ENCODE data around the gene ZNF644. TPM values are rescaled to one million over a fixed set of nuclear protein-coding genes. Genes with fewer than 3 reads are reported as not detected.
A peak's percentile ranks its signal among the peaks of the same experiment; 100 is the strongest.
"Not testable (repeated sequence)": the region's sequence is repeated elsewhere in the genome, so short reads cannot be mapped to it uniquely, and the experiment has no call there.

ZNF644 gene
- total and polyA plus RNA-seq, 2 donors (not counting 1 experiment from before 2014, with no cell fraction given), result 9.6 to 124 TPM

DNA sequence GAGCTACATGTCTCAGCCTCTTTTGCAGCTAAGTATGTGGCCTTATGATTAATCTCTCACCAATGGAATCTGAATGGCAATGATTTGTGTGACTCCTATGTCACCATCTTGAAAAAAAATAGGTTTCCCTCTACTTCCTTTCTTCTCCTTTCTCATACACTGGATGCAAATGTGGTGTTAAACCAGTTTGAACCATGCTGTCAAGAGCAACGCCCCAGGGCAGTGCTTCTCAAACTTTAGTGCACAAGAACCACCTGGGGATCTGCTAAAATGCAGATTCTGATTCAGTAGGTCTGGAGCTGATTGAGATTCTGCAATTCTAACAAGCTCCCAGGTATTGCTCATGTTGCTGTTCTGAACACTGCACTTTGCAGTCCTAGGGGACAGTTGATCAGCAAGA, 44.7 kb upstream of the ZNF644 start:
- Mint-ChIP-seq H3K4me3 (no peak overlapping the region), H3K4me1 (peaks cover 10% of the 10 kb centered on the region), H3K27ac (no peak overlapping the region), H3K27me3 (peaks cover 4% of the 10 kb centered on the region), H3K9me3 (ENCODE audit: insufficient read depth) (peaks cover 15% of the 10 kb centered on the region)
- ChIA-PET POLR2A (no interaction called here), CTCF (interaction anchor here (0.9 kb wide), 1 partner anchor 138 kb away, joined by 4 read pairs; no protein-coding TSS in a partner anchor)
- intact Hi-C loops (cut with micrococcal nuclease), result no loop called here
- no peak for DNase-seq
- no peak for TF ChIP-seq EZH2 (IDR thresholded peaks at IDR 0.05; ENCODE audit: borderline replicate concordance, insufficient read depth, low read depth, low read length, poor library complexity, severe bottlenecking)
- TF ChIP-seq, protein P1, sequence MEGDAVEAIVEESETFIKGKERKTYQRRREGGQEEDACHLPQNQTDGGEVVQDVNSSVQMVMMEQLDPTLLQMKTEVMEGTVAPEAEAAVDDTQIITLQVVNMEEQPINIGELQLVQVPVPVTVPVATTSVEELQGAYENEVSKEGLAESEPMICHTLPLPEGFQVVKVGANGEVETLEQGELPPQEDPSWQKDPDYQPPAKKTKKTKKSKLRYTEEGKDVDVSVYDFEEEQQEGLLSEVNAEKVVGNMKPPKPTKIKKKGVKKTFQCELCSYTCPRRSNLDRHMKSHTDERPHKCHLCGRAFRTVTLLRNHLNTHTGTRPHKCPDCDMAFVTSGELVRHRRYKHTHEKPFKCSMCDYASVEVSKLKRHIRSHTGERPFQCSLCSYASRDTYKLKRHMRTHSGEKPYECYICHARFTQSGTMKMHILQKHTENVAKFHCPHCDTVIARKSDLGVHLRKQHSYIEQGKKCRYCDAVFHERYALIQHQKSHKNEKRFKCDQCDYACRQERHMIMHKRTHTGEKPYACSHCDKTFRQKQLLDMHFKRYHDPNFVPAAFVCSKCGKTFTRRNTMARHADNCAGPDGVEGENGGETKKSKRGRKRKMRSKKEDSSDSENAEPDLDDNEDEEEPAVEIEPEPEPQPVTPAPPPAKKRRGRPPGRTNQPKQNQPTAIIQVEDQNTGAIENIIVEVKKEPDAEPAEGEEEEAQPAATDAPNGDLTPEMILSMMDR (IDR thresholded peaks at IDR 0.05), result no peak
- peaks cover 7 to 27% (median 21%) of the 10 kb centered on the region in 3 donors for H3K9me3 ChIP-seq (ENCODE audit: control extremely low read depth in 1 of 3, control insufficient read depth in 2 of 3, insufficient read depth in 1 of 3, low read length in 2 of 3)
- H3K79me2 ChIP-seq (ENCODE audit: control insufficient read depth, insufficient read depth, low read length), result no peaks in the 10 kb centered on the region
- no peaks in the 10 kb centered on the region for H4K20me1 ChIP-seq (ENCODE audit: control insufficient read depth, insufficient read depth, low read length, poor library complexity, severe bottlenecking)
- no peak for ATAC-seq (ENCODE audit: low read depth)
- H3K27me3 ChIP-seq (replicated peaks in 1 of 4; ENCODE audit: control extremely low read depth in 1 of 4, control insufficient read depth in 3 of 4, insufficient read depth in 4 of 4, low read length in 3 of 4), result no peaks in the 10 kb centered on the region
- no peak overlapping the region for H3K4me3 ChIP-seq (ENCODE audit: control extremely low read depth in 1 of 5, extremely low read depth in 1 of 5, insufficient read depth in 1 of 5, low read depth in 2 of 5, low read length in 4 of 5)
- peaks cover 4 to 11% of the 10 kb centered on the region in 2 donors for H3K4me1 ChIP-seq (ENCODE audit: control insufficient read depth in 2 of 2, insufficient read depth in 2 of 2, low read length in 2 of 2)
- 50% methylated on average over 1 of the region's 1 CpG for WGBS (ENCODE audit: insufficient coverage)
- H3K9ac ChIP-seq (ENCODE audit: low read length), result no peak overlapping the region
- no peaks in the 10 kb centered on the region for H3K36me3 ChIP-seq (replicated peaks in 1 of 2; ENCODE audit: control extremely low read depth in 1 of 2, control insufficient read depth in 1 of 2, extremely low read depth in 1 of 2, insufficient read depth in 2 of 2, low read length in 1 of 2)
- H2AFZ ChIP-seq (ENCODE audit: insufficient read depth, low read depth, low read length, poor library complexity, severe bottlenecking), result no peak overlapping the region
- H3K27ac ChIP-seq (ENCODE audit: low read length in 2 of 2), result no peak overlapping the region
- no peak overlapping the region for H3K4me2 ChIP-seq (replicated peaks; ENCODE audit: low read depth, low read length, poor library complexity, severe bottlenecking)

DNA sequence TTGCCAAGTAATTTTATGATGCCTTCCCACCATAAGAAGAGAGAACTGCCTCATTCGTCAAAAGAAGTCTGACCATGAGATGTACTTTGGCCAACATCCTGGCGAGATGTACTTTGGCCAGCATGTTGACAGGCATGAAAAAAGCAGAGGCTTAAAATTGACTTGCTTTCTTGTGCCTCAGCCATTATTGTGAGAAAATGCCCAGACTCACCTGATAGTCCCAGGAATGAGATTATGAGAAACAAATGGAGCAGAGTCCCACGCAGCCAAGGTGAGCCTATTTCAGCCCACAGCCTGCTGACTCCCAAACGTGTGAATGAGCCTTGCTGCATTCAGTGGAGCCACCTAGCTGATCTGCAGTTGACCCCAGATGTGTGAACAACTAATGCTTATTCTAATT, 43.5 kb upstream of the ZNF644 start:
- H3K9me3 ChIP-seq (ENCODE audit: control extremely low read depth in 1 of 3, control insufficient read depth in 2 of 3, insufficient read depth in 1 of 3, low read length in 2 of 3), result peaks cover 8 to 30% (median 21%) of the 10 kb centered on the region in 3 donors
- H3K27ac ChIP-seq (ENCODE audit: low read length in 2 of 2), result no peak overlapping the region
- no peaks in the 10 kb centered on the region for H4K20me1 ChIP-seq (ENCODE audit: control insufficient read depth, insufficient read depth, low read length, poor library complexity, severe bottlenecking)
- H3K27me3 ChIP-seq (replicated peaks in 1 of 4; ENCODE audit: control extremely low read depth in 1 of 4, control insufficient read depth in 3 of 4, insufficient read depth in 4 of 4, low read length in 3 of 4), result no peaks in the 10 kb centered on the region
- H3K4me2 ChIP-seq (replicated peaks; ENCODE audit: low read depth, low read length, poor library complexity, severe bottlenecking), result no peak overlapping the region
- H3K4me1 ChIP-seq (ENCODE audit: control insufficient read depth in 2 of 2, insufficient read depth in 2 of 2, low read length in 2 of 2), result peaks cover 4 to 11% of the 10 kb centered on the region in 2 donors
- H3K9ac ChIP-seq (ENCODE audit: low read length), result no peak overlapping the region
- POLR2A ChIA-PET, result no interaction called here
- peaks cover 4% of the 10 kb centered on the region for H3K27me3 Mint-ChIP-seq
- H3K27ac Mint-ChIP-seq, result no peak overlapping the region
- H3K9me3 Mint-ChIP-seq (ENCODE audit: insufficient read depth), result peaks cover 15% of the 10 kb centered on the region
- intact Hi-C loops (cut with micrococcal nuclease), result no loop called here
- 82% methylated on average over 4 of the region's 4 CpGs for WGBS (ENCODE audit: insufficient coverage)
- H3K36me3 ChIP-seq (replicated peaks in 1 of 2; ENCODE audit: control extremely low read depth in 1 of 2, control insufficient read depth in 1 of 2, extremely low read depth in 1 of 2, insufficient read depth in 2 of 2, low read length in 1 of 2), result no peaks in the 10 kb centered on the region
- H3K4me3 ChIP-seq (ENCODE audit: control extremely low read depth in 1 of 5, extremely low read depth in 1 of 5, insufficient read depth in 1 of 5, low read depth in 2 of 5, low read length in 4 of 5), result no peak overlapping the region
- CTCF ChIA-PET, result no interaction called here
- no peak overlapping the region for H2AFZ ChIP-seq (ENCODE audit: insufficient read depth, low read depth, low read length, poor library complexity, severe bottlenecking)
- no peak for TF ChIP-seq EZH2 (IDR thresholded peaks at IDR 0.05; ENCODE audit: borderline replicate concordance, insufficient read depth, low read depth, low read length, poor library complexity, severe bottlenecking)
- TF ChIP-seq, protein P1 (IDR thresholded peaks at IDR 0.05), result no peak
- ATAC-seq (ENCODE audit: low read depth), result no peak
- DNase-seq, result no peak
- H3K4me3 Mint-ChIP-seq, result no peak overlapping the region
- H3K79me2 ChIP-seq (ENCODE audit: control insufficient read depth, insufficient read depth, low read length), result no peaks in the 10 kb centered on the region
- H3K4me1 Mint-ChIP-seq, result peaks cover 10% of the 10 kb centered on the region

DNA sequence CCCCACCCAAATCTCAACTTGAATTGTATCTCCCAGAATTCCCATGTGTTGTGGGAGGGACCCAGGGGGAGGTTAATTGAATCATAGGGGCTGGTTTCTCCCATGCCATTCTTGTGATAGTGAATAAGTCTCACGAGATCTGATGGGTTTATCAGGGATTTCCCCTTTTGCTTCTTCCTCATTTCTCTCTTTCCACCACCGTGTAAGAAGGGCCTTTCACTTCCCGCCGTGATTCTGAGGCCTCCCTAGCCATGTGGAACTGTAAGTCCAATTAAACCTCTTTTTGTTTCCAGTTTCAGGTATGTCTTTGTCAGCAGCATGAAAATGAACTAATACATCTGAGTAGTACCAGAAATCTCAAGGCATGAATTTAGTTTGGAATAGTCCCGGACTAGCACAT, 41.6 kb upstream of the ZNF644 start:
- peak overlapping the region; percentile 18 for H3K4me3 Mint-ChIP-seq
- H3K79me2 ChIP-seq (ENCODE audit: control insufficient read depth, insufficient read depth, low read length); CTCF ChIA-PET; H4K20me1 ChIP-seq (ENCODE audit: control insufficient read depth, insufficient read depth, low read length, poor library complexity, severe bottlenecking); H3K27me3 ChIP-seq (replicated peaks in 1 of 4; ENCODE audit: control extremely low read depth in 1 of 4, control insufficient read depth in 3 of 4, insufficient read depth in 4 of 4, low read length in 3 of 4); H3K4me2 ChIP-seq (replicated peaks; ENCODE audit: low read depth, low read length, poor library complexity, severe bottlenecking); H3K36me3 ChIP-seq (replicated peaks in 1 of 2; ENCODE audit: control extremely low read depth in 1 of 2, control insufficient read depth in 1 of 2, extremely low read depth in 1 of 2, insufficient read depth in 2 of 2, low read length in 1 of 2); H3K27me3 Mint-ChIP-seq; H2AFZ ChIP-seq (ENCODE audit: insufficient read depth, low read depth, low read length, poor library complexity, severe bottlenecking); H3K4me3 ChIP-seq (ENCODE audit: control extremely low read depth in 1 of 5, extremely low read depth in 1 of 5, insufficient read depth in 1 of 5, low read depth in 2 of 5, low read length in 4 of 5); POLR2A ChIA-PET: not testable (repeated sequence)
- Histone ChIP-seq H3K9ac (ENCODE audit: low read length) (peak overlapping the region; percentile 4), H3K27ac (ENCODE audit: low read length in 2 of 2) (peak overlapping the region; percentile 63 to 86), H3K9me3 (ENCODE audit: control extremely low read depth in 1 of 3, control insufficient read depth in 2 of 3, insufficient read depth in 1 of 3, low read length in 2 of 3) (peaks cover 8 to 31% (median 21%) of the 10 kb centered on the region in 3 donors), H3K4me1 (ENCODE audit: control insufficient read depth in 2 of 2, insufficient read depth in 2 of 2, low read length in 2 of 2) (peaks cover 13 to 16% of the 10 kb centered on the region in 2 donors)
- H3K9me3 Mint-ChIP-seq (ENCODE audit: insufficient read depth), result peaks cover 12% of the 10 kb centered on the region
- intact Hi-C loops (cut with micrococcal nuclease), result loop anchor here (1.0 kb wide), 2 partner anchors 9 to 41 kb away; partner anchors contain the start of gene ZNF644
- WGBS (ENCODE audit: insufficient coverage), result no CpG with 5 or more reads among the region's 5 CpGs
- peaks cover 22% of the 10 kb centered on the region for H3K4me1 Mint-ChIP-seq
- H3K27ac Mint-ChIP-seq, result peak overlapping the region; percentile 91
- peak; percentile 54 for ATAC-seq (ENCODE audit: low read depth)
- peak; percentile 76 for DNase-seq
